NT2/D1 (cell line): ENCODE data around the gene ASIC1.

Experiments used
- SUZ12 ChIP-seq: IDR thresholded peaks from 2 replicates; pipeline ENCODE4 v1.6.1; 2011; ENCODE audit not compliant: insufficient read length, insufficient read depth; ENCODE audit errors: extremely low read depth
- YY1 ChIP-seq: IDR thresholded peaks from 2 replicates; pipeline ENCODE4 v1.6.1; 2011; ENCODE audit not compliant: insufficient read length, insufficient read depth
- ZNF274 ChIP-seq: IDR thresholded peaks from 2 replicates; pipeline ENCODE4 v1.6.1; 2011; ENCODE audit warnings: mild to moderate bottlenecking, low read depth, low read length

- TF ChIP-seq YY1, result no peak
- no peak for TF ChIP-seq ZNF274
- no peak for TF ChIP-seq SUZ12
These were observed 51.9 kb downstream of the ASIC1 start for GRCh38 chr12:50109319-50109718.
